Testis (tissue), 3 donors: ENCODE results near the gene ZNF568. TPM values are rescaled to one million over a fixed set of nuclear protein-coding genes. Genes with fewer than 3 reads are reported as not detected.

ENCODE experiments used
- DNase-seq: peaks from one replicate; pipeline ENCODE4 v3.0.0-alpha.2; 2019
- H3K27ac ChIP-seq, 2 donors: fragments of 200-600 bp; sonication (generic); one replicate each; pipeline ENCODE4 v1.5.1; 2019
- H3K27me3 ChIP-seq: fragments of 200-600 bp; sonication (generic); one replicate; pipeline ENCODE4 v1.5.1; 2019
- H3K36me3 ChIP-seq: fragments of 200-600 bp; sonication (generic); one replicate; pipeline ENCODE4 v1.5.1; 2017; ENCODE audit warnings: low read depth; ENCODE audit errors: missing control alignments
- H3K4me1 ChIP-seq: fragments of 200-600 bp; sonication (generic); one replicate; pipeline ENCODE4 v1.5.1; 2019
- H3K4me3 ChIP-seq, 2 donors: fragments of 200-600 bp; sonication (generic); one replicate each; pipeline ENCODE4 v1.5.1; 2017 to 2019
- H3K9me3 ChIP-seq: fragments of 200-600 bp; sonication (generic); one replicate; pipeline ENCODE4 v1.5.1; 2017
- POLR2A ChIP-seq: fragments of 450-650 bp; IDR thresholded peaks from one replicate; pipeline ENCODE4 v1.6.1; 2017; ENCODE audit warnings: antibody characterized with exemption, mild to moderate bottlenecking, moderate library complexity
- WGBS, 2 donors: methylation state at CpG; one replicate each; pipeline ENCODE4 v1.1.5; 2018; 5-methylcytosine and 5-hydroxymethylcytosine counted together
- intact Hi-C: fragments of 100-400 bp; cut with DNase I; formaldehyde crosslinking; loops from one replicate; pipeline ENCODE4 v1.15.1; 2023; ENCODE audit warnings: low total_unique reads
- polyA plus RNA-seq: library from polyadenylated mRNA; stranded (reverse); fragments of 350-450 nt; fragmentation: Illumina TruSeq; extraction: RNeasy Lipid Tissue Mini Kit (QIAGEN cat#74804); gene quantifications from one replicate; pipeline ENCODE4 v1.2.3, GENCODE V29; 2014; ENCODE audit warnings: low read depth, low replicate concordance; ENCODE audit not compliant: insufficient read depth
- total RNA-seq, 2 donors: library from RNA; depleted of rRNA; stranded (reverse); fragments of >200 nt; gene quantifications; one replicate each; pipeline ENCODE4 v1.2.3, GENCODE V29; 2016
- TF ChIP-seq, protein P1 (sequence below), 3 experiments: fragments of 450-650 bp in 2 of 3; fragments of 200-600 bp in 1 of 3; sonication (generic) in 1 of 3; IDR thresholded peaks; one replicate each; pipeline ENCODE4 v1.5.1; 2016 to 2019; ENCODE audit warnings: antibody characterized with exemption in 3 of 3, mild to moderate bottlenecking in 2 of 3, moderate library complexity in 1 of 3

Gene ZNF568
- total and polyA plus RNA-seq, 3 donors from 2014 or later: 8.1 to 13.3 (median 9.9) TPM

DNA sequence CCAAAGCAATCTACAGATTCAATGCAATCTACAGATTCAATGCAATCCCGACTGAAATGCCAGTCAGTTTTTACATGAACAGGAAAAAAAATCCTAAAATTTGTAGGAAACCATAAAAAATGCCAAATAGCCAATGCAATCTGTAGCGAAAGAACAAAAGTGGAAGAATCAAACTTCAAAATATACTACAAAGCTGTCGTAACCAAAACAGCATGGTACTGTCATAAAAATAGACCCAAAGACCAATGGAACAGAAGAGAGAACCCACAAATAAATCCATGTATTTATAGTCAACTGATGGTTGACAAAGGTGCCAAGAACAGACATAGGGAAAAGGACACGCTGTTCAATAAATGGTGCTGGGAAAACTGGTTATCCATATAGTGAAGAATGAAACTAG lies 17.7 kb upstream of the ZNF568 start:
- H3K27ac ChIP-seq: no peak overlapping the region
- no peaks in the 10 kb centered on the region for H3K36me3 ChIP-seq
- WGBS, 2 donors: 97% methylated on average over 4 of the region's 4 CpGs
- H3K9me3 ChIP-seq: peaks cover 2% of the 10 kb centered on the region
- H3K4me3 ChIP-seq: no peak overlapping the region
- TF ChIP-seq, protein P1, sequence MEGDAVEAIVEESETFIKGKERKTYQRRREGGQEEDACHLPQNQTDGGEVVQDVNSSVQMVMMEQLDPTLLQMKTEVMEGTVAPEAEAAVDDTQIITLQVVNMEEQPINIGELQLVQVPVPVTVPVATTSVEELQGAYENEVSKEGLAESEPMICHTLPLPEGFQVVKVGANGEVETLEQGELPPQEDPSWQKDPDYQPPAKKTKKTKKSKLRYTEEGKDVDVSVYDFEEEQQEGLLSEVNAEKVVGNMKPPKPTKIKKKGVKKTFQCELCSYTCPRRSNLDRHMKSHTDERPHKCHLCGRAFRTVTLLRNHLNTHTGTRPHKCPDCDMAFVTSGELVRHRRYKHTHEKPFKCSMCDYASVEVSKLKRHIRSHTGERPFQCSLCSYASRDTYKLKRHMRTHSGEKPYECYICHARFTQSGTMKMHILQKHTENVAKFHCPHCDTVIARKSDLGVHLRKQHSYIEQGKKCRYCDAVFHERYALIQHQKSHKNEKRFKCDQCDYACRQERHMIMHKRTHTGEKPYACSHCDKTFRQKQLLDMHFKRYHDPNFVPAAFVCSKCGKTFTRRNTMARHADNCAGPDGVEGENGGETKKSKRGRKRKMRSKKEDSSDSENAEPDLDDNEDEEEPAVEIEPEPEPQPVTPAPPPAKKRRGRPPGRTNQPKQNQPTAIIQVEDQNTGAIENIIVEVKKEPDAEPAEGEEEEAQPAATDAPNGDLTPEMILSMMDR (IDR thresholded peaks at IDR 0.05): no peak
- no peak for TF ChIP-seq POLR2A
- intact Hi-C loops: no loop called here
- DNase-seq: no peak
- no peaks in the 10 kb centered on the region for H3K27me3 ChIP-seq
- no peaks in the 10 kb centered on the region for H3K4me1 ChIP-seq

DNA sequence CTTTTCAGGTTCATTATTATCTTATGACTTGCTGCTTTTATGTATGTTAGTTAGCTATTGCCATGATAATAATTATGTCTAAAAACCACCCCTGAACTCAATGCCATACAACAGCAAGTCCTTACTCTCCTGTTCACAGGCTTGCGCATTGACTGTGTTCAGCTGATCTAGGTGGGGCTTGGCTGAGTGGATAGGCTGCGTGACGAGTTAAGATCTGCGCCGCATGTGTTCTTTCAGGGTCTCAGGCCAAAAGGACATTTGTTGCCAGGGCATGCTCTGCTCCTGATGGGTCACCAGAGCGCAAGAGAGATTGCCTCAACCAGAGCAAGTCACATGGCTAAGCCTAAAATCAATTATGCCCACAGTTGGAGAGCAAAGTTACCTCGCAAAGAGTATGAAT lies 859 bp downstream of the ZNF568 start:
- DNase-seq: peak; percentile 27
- Histone ChIP-seq H3K4me1 (peaks cover 4% of the 10 kb centered on the region), H3K27me3 (no peaks in the 10 kb centered on the region), H3K36me3 (no peaks in the 10 kb centered on the region), H3K9me3 (no peaks in the 10 kb centered on the region), H3K27ac (peak overlapping the region in 1 of 2 donors; percentile 91), H3K4me3 (peak overlapping the region; percentile 64 to 83)
- 21 to 33% methylated on average over 7 of the region's 7 CpGs for WGBS, 2 donors
- TF ChIP-seq, protein P1 (IDR thresholded peaks at IDR 0.05): no peak
- no peak for TF ChIP-seq POLR2A
- intact Hi-C loops: no loop called here

DNA sequence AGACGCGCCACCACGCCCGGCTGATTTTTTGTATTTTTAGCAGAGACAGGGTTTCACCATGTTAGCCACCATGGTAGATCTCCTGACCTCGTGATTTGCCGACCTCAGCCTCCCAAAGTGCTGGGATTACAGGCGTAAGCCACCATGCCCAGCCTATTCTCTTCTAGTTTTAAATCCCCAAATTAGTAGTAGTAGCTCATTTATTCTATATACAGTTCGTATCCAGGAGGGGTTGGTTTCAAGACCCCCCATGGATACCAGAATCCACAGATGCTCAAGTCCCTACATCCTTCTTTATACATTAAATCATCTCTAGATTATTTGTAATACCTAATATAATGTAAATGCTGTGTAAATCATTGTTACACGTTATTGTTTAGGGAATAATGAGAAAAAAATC lies 2.0 kb downstream of the ZNF568 start:
- no peaks in the 10 kb centered on the region for H3K36me3 ChIP-seq
- intact Hi-C loops: no loop called here
- H3K27me3 ChIP-seq: no peaks in the 10 kb centered on the region

DNA sequence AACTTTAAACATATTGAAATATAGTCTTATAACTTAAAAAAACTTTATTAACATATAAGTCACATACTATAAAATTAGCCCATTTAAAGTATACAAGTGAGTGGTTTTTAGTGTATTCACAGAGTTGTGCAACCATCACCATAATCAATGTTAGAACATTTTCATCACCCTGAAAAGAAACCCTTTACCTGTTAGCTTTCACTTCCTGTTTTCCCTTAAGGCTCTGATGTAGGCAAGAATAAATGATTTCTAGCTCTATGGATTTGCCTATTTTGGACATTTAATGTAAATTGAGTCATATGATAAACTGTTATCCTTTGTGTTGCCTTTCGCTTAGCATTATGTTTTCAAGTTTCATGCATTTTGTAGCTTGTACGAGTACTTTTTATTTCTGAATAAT lies 15.6 kb downstream of the ZNF568 start:
- Histone ChIP-seq H3K4me3 (no peak overlapping the region), H3K27me3 (no peaks in the 10 kb centered on the region), H3K4me1 (no peaks in the 10 kb centered on the region), H3K36me3 (no peaks in the 10 kb centered on the region), H3K27ac (no peak overlapping the region), H3K9me3 (no peaks in the 10 kb centered on the region)
- 93 to 97% methylated on average over 2 of the region's 2 CpGs for WGBS, 2 donors
- no peak for DNase-seq
- TF ChIP-seq, protein P1 (IDR thresholded peaks at IDR 0.05): no peak
- intact Hi-C loops: no loop called here

More for the DNA sequence above, 2.0 kb downstream of the ZNF568 start:
- H3K4me3 ChIP-seq: no peak overlapping the region
- no peaks in the 10 kb centered on the region for H3K9me3 ChIP-seq
- WGBS, 2 donors: 63 to 83% methylated on average over 9 of the region's 9 CpGs
- H3K27ac ChIP-seq: no peak overlapping the region
- peaks cover 4% of the 10 kb centered on the region for H3K4me1 ChIP-seq
- TF ChIP-seq, protein P1 (IDR thresholded peaks at IDR 0.05): no peak
- no peak for TF ChIP-seq POLR2A
- no peak for DNase-seq

DNA sequence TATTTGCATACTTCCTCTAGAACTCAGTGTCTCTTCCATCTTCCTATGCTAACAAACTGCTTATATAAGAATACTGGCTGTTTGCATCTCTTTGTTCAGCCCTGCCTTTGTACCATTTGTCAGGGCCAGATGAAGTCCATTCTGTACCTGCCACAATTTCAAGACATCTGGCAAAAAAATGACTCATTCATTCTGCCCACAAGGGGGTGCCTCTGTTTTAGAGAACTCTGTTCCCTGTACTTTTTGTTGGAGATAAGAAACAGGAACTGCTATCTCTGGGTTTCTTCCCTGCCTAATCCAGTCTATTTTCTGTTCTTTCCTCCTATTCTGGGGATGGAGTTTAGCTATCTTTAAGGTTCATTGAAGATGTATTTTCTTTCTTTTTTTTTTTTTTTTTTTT lies 23.0 kb downstream of the ZNF568 start:
- DNase-seq: no peak
- Histone ChIP-seq H3K9me3 (no peaks in the 10 kb centered on the region), H3K36me3 (no peaks in the 10 kb centered on the region), H3K27ac (no peak overlapping the region), H3K27me3 (no peaks in the 10 kb centered on the region), H3K4me1 (no peaks in the 10 kb centered on the region), H3K4me3 (no peak overlapping the region)
- intact Hi-C loops: no loop called here
- TF ChIP-seq POLR2A: no peak
- TF ChIP-seq, protein P1 (IDR thresholded peaks at IDR 0.05): peak in 1 of 3 experiments; percentile 19
